Natural killer cell (primary cell): ENCODE measurements around the gene INO80C. TPM values are rescaled to one million over a fixed set of nuclear protein-coding genes. Genes with fewer than 3 reads are reported as not detected.

Experiments
- ATAC-seq, 3 donors: fragments of 150-1000 bp in 2 of 3; fragments of 200-7000 bp in 1 of 3; cut with Tn5 transposase; 1 replicate in 1 of 3; 2 replicates in 2 of 3; pipeline ENCODE4 v1.10.0; 2021; ENCODE audit warnings: mild to moderate bottlenecking in 2 of 3, moderate library complexity in 2 of 3
- DNase-seq, 2 donors: peaks; one replicate each; pipeline versions ENCODE4 v3.0.0 to v3.0.0-alpha.2; 2013 to 2021; ENCODE audit warnings: mixed read lengths in 1 of 2
- H3K27ac ChIP-seq: one replicate; pipeline ENCODE4 v1.5.1; 2013; ENCODE audit warnings: mild to moderate bottlenecking, low read length
- H3K27me3 ChIP-seq: one replicate; pipeline ENCODE4 v1.6.1; 2013; ENCODE audit warnings: low read length; ENCODE audit not compliant: control insufficient read depth, insufficient read depth
- H3K36me3 ChIP-seq: one replicate; pipeline ENCODE4 v1.6.1; 2013; ENCODE audit warnings: low read length; ENCODE audit not compliant: control insufficient read depth, insufficient read depth
- H3K4me1 ChIP-seq: one replicate; pipeline ENCODE4 v1.6.1; 2013; ENCODE audit warnings: low read length; ENCODE audit not compliant: control insufficient read depth, insufficient read depth
- H3K4me3 ChIP-seq: one replicate; pipeline ENCODE4 v1.5.1; 2013; ENCODE audit warnings: low read length
- H3K9me3 ChIP-seq: one replicate; pipeline ENCODE4 v1.6.1; 2013; ENCODE audit warnings: low read length; ENCODE audit not compliant: control insufficient read depth, insufficient read depth
- H3K27ac Mint-ChIP-seq, 2 donors: one replicate each; pipeline ENCODE4 v1.8.0; 2022; ENCODE audit warnings: mild to moderate bottlenecking in 2 of 2, mixed read lengths in 2 of 2, moderate library complexity in 1 of 2
- H3K27me3 Mint-ChIP-seq, 2 donors: one replicate each; pipeline ENCODE4 v1.8.0; 2022; ENCODE audit warnings: low read depth in 2 of 2, mixed read lengths in 2 of 2
- H3K36me3 Mint-ChIP-seq: one replicate; pipeline ENCODE4 v1.8.0; 2022; ENCODE audit warnings: mixed read lengths
- H3K4me1 Mint-ChIP-seq, 2 donors: one replicate each; pipeline ENCODE4 v1.8.0; 2022; ENCODE audit warnings: mixed read lengths in 2 of 2
- H3K4me3 Mint-ChIP-seq: one replicate; pipeline ENCODE4 v1.8.0; 2022; ENCODE audit warnings: mild to moderate bottlenecking, moderate library complexity, mixed read lengths
- H3K9me3 Mint-ChIP-seq, 2 donors: one replicate each; pipeline ENCODE4 v1.8.0; 2022; ENCODE audit warnings: mixed read lengths in 2 of 2
- CTCF ChIP-seq: fragments of 200-600 bp; IDR thresholded peaks from one replicate; pipeline ENCODE4 v1.8.0; 2022; ENCODE audit warnings: antibody characterized with exemption
- WGBS: methylation state at CpG from one replicate; pipeline ENCODE4 v1.1.7; 2013; ENCODE audit warnings: missing lambda C conversion rate; ENCODE audit not compliant: insufficient coverage; 5-methylcytosine and 5-hydroxymethylcytosine counted together
- intact Hi-C: fragments of 100-400 bp; cut with micrococcal nuclease; formaldehyde crosslinking; loops from one replicate; pipeline ENCODE4 v1.14.2; 2022
- total RNA-seq, 4 donors: library from RNA; stranded (reverse); fragments of 120-200 nt in 1 of 4; gene quantifications; one replicate each; pipeline versions ENCODE4 v1.2.3 to v1.2.4, GENCODE V29; 2013 to 2022

INO80C gene
- total RNA-seq, 3 donors from 2014 or later (not counting 1 experiment from before 2014, with no cell fraction given): 17.6 to 19.5 (median 19.2) TPM

- H3K4me3 Mint-ChIP-seq: no peak overlapping the region
- no peaks in the 10 kb centered on the region for H3K4me1 ChIP-seq
- ATAC-seq: no peak
- no peak overlapping the region for H3K27ac ChIP-seq
- no peaks in the 10 kb centered on the region for H3K27me3 ChIP-seq
- intact Hi-C loops: no loop called here
- H3K36me3 ChIP-seq: no peaks in the 10 kb centered on the region
- no peak for TF ChIP-seq CTCF
- peaks cover 0 to 4% of the 10 kb centered on the region in 2 donors for H3K4me1 Mint-ChIP-seq
- no peak for DNase-seq
- no peaks in the 10 kb centered on the region for H3K36me3 Mint-ChIP-seq
- H3K9me3 Mint-ChIP-seq: no peaks in the 10 kb centered on the region
- H3K27ac Mint-ChIP-seq: no peak overlapping the region
- no peaks in the 10 kb centered on the region for H3K27me3 Mint-ChIP-seq
- H3K9me3 ChIP-seq: no peaks in the 10 kb centered on the region
- no peak overlapping the region for H3K4me3 ChIP-seq
- WGBS: 100% methylated on average over 2 of the region's 2 CpGs
Observed at GRCh38 chr18:35517715-35518114, 20.0 kb upstream of the INO80C start.

GRCh38 chr18:35516789-35517188 lies 19.0 kb upstream of the INO80C start:
- H3K36me3 Mint-ChIP-seq: no peaks in the 10 kb centered on the region
- no peaks in the 10 kb centered on the region for H3K4me1 ChIP-seq
- H3K4me1 Mint-ChIP-seq: peaks cover 0 to 4% of the 10 kb centered on the region in 2 donors
- H3K4me3 ChIP-seq: no peak overlapping the region
- no peak overlapping the region for H3K27ac Mint-ChIP-seq
- no peak for ATAC-seq
- no peak for TF ChIP-seq CTCF
- H3K27ac ChIP-seq: no peak overlapping the region
- no peak overlapping the region for H3K4me3 Mint-ChIP-seq
- intact Hi-C loops: no loop called here
- H3K36me3 ChIP-seq: no peaks in the 10 kb centered on the region
- WGBS: 100% methylated on average over 1 of the region's 3 CpGs
- DNase-seq: no peak
- no peaks in the 10 kb centered on the region for H3K27me3 ChIP-seq
- H3K27me3 Mint-ChIP-seq: no peaks in the 10 kb centered on the region
- no peaks in the 10 kb centered on the region for H3K9me3 Mint-ChIP-seq
- no peaks in the 10 kb centered on the region for H3K9me3 ChIP-seq

GRCh38 chr18:35516351-35516750 lies 18.6 kb upstream of the INO80C start:
- no peaks in the 10 kb centered on the region for H3K4me1 ChIP-seq
- 88% methylated on average over 3 of the region's 3 CpGs for WGBS
- no peaks in the 10 kb centered on the region for H3K27me3 Mint-ChIP-seq
- ATAC-seq (no peak), DNase-seq (no peak)
- H3K27me3 ChIP-seq: no peaks in the 10 kb centered on the region
- no peak overlapping the region for H3K4me3 Mint-ChIP-seq
- no peaks in the 10 kb centered on the region for H3K9me3 ChIP-seq
- H3K36me3 ChIP-seq: no peaks in the 10 kb centered on the region
- H3K27ac Mint-ChIP-seq: no peak overlapping the region
- H3K9me3 Mint-ChIP-seq: no peaks in the 10 kb centered on the region
- intact Hi-C loops: no loop called here
- no peaks in the 10 kb centered on the region for H3K36me3 Mint-ChIP-seq
- H3K4me1 Mint-ChIP-seq: peaks cover 0 to 4% of the 10 kb centered on the region in 2 donors
- no peak for TF ChIP-seq CTCF
- no peak overlapping the region for H3K27ac ChIP-seq
- no peak overlapping the region for H3K4me3 ChIP-seq

GRCh38 chr18:35515460-35516130 lies 17.8 kb upstream of the INO80C start:
- no peak for DNase-seq
- Mint-ChIP-seq H3K4me3 (no peak overlapping the region), H3K27me3 (no peaks in the 10 kb centered on the region), H3K27ac (no peak overlapping the region), H3K9me3 (no peaks in the 10 kb centered on the region), H3K36me3 (no peaks in the 10 kb centered on the region), H3K4me1 (peaks cover 0 to 4% of the 10 kb centered on the region in 2 donors)
- ATAC-seq: no peak
- TF ChIP-seq CTCF: no peak
- Histone ChIP-seq H3K27ac (no peak overlapping the region), H3K4me3 (no peak overlapping the region), H3K36me3 (no peaks in the 10 kb centered on the region), H3K4me1 (no peaks in the 10 kb centered on the region), H3K9me3 (no peaks in the 10 kb centered on the region), H3K27me3 (no peaks in the 10 kb centered on the region)
- intact Hi-C loops: no loop called here
- WGBS: 72% methylated on average over 6 of the region's 6 CpGs
